GM18870 (cell line): Measurements from ENCODE around the gene ARHGEF25.

Source experiments
- ATAC-seq: cut with Tn5 transposase; IDR thresholded peaks from one replicate; pipeline ENCODE4 v1.9.1; 2021; ENCODE audit warnings: moderate library complexity; ENCODE audit not compliant: unreplicated experiment

Gene ARHGEF25

GRCh38 chr12:57620936-57621496 is 9.8 kb downstream of the ARHGEF25 start:
- no peak for ATAC-seq

DNA sequence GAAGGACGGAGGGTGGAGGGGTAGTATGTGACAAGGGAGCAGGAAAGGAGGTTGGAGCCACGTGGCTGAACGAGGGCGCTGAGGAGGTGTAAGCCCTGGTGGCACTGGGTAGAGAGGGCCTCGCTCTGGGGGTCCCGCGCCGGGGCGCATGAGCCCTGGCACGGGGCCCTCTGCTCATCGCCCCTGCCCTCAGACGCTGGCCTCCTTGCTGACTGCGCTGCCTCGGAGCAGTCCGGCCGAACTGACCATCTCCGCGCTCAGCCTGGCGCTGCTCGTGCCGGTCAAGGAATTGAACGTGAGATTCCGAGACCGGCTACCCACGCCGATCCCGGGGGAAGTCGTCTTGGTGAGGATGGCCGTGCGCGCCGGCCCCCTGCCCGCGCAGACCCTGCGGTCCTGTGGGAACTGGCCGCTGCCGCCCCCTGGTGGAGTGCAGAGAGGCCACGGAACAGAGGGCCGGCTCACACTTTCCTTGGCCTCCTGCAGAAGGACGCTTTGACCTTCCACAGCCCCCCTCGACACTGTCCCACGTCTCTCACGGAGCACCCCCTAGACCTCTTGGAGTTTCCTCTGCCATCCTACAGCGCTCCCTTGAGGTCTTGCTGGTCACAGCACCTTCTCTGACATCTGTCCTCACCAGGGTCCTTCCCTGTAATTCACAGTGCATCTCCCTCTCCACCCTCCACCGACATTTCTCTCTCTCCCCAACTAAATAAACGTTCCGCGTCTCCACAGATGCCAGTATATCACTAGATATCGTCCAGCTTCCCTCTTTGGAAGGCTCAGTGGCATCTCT is 10.5 kb downstream of the ARHGEF25 start:
- no peak for ATAC-seq

GRCh38 chr12:57622293-57623245 is 11.3 kb downstream of the ARHGEF25 start:
- ATAC-seq: no peak

DNA sequence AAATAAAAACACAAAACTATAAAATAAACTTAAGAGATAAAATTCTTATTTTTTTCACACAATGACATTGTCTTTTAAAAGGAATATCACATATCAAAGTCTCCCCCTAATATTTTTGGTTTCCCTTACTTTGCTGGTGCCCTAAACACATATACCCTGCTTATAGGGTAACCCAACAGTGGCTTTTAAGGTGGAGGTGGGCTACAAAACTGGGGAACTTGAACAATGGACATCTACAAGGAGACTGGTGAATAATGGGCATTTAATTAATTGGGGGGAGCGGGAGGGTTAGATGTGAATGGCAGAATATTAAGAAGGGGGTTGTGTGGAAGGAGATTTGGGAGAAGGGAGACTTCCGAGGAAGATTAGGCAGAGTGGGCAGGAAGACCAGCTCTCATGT is 12.2 kb downstream of the ARHGEF25 start:
- ATAC-seq: no peak

DNA sequence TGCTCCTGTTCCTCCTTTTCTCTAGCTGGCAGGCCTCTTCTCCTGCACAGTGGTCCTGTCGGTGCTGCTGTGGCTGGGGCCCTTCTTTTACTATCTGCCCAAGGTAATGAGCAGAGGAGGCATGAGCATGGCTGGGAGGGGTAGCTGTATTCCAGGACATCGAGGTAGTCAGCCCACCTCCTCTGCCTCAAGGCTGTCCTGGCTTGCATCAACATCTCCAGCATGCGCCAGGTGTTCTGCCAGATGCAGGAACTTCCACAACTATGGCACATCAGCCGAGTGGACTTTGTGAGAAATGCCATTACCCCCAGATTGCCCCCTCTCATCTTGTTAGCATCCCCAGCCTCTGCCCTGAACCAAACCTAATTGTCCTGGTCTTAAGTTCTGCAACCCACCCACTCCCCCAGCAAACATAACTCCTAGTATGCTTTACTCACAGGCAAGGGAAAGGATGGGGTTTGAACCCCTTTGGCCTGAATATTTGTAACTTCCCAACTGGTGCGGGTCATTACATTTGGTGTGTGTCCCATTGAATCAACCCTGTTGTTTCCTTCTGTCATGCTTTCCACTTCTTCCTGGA is 12.7 kb downstream of the ARHGEF25 start:
- no peak for ATAC-seq

GRCh38 chr12:57624441-57625220 is 13.4 kb downstream of the ARHGEF25 start:
- ATAC-seq: no peak

DNA sequence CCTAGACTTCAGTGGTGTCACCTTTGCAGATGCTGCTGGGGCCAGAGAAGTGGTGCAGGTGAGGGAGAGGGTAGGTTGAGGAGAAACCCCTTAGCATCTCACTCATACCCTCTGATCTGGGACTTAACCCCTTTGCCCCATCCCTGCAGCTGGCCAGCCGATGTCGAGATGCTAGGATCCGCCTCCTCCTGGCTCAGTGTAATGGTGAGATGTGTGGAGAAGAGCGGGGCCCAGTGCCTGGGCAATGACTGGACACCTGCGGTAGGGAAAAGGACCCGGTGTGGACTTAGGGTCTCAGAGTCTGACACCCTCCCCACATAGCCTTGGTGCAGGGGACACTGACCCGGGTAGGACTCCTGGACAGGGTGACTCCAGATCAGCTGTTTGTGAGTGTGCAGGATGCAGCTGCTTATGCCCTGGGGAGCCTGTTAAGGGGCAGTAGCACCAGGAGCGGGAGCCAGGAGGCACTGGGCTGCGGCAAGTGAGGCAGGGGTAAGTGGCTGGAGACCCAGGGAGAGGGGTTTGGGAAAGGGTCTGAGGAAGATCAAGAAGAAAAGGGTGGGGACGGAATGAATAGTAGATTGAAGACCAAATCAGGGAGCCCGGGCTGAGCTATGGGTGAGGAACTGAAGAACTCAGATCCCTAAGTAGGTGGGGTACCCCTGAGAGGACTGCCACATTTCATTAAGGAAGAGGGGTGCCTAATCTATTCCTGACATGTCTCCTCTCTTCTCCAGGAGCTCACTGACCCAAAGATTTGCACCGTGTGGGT is 14.2 kb downstream of the ARHGEF25 start:
- ATAC-seq: no peak

- no peak for ATAC-seq
Measured at GRCh38 chr12:57626111-57626920, 15.1 kb downstream of the ARHGEF25 start.

DNA sequence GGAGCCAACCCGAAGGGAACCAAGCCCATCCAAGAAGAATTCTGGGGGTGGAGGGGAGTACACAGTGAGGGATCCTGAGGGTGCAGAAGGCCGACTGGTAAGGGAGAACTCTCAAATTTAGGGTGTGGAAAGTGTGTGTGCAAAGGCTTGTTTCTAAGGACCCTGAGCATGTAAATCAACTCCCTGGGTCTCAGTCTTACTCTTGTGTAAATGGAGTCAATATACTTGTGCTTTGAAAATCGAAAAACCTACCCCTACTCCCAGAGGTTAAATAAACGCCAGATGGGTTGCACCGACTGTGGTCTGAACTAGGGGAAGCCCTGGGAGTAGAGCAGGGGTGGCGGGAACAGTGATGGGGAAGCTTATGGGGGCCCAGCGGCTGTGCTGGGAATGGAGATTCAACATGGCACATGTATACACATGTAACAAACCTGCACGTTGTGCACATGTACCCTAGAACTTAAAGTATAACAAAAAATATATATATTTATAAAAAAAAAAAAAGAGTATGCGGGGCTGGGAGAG is 15.7 kb downstream of the ARHGEF25 start:
- ATAC-seq: no peak

DNA sequence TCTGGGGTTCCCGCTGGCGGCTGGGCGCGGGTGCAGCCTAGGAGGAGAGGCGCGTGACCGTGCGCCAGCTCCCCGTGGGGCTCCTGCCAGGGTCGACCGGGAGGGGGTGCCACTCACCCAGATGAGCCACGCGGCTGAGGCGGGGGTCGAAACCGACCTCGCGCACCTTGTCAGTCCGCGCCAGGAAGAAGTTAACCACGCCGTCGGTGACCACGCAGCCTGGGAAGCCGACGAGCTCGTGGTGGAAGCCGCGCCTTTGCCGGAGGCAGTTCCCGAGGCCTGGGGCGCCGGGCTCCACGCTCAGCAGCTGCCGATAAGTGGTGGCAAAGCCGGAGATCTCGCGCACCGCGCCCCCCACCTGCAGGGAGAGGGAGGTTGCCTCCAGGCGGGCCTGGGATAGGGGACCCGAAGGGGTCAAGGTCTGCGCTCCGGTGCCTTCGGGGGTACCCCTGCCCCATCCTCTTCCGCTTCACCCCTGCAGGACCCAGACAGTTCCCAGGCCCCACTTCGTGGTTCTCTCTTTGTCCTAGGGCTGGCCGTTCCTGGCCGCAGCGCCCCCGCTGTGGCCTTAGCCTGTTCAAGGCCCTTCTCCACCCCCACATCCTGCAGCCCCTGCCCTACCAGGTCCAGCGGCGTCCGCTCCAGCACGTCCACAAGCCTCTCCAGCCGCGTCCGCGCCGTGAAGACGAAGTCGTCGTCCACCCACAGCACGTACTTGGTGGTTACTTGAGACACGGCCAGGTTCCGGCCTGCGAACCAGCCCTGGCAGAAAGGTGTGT is 16.5 kb downstream of the ARHGEF25 start:
- no peak for ATAC-seq

DNA sequence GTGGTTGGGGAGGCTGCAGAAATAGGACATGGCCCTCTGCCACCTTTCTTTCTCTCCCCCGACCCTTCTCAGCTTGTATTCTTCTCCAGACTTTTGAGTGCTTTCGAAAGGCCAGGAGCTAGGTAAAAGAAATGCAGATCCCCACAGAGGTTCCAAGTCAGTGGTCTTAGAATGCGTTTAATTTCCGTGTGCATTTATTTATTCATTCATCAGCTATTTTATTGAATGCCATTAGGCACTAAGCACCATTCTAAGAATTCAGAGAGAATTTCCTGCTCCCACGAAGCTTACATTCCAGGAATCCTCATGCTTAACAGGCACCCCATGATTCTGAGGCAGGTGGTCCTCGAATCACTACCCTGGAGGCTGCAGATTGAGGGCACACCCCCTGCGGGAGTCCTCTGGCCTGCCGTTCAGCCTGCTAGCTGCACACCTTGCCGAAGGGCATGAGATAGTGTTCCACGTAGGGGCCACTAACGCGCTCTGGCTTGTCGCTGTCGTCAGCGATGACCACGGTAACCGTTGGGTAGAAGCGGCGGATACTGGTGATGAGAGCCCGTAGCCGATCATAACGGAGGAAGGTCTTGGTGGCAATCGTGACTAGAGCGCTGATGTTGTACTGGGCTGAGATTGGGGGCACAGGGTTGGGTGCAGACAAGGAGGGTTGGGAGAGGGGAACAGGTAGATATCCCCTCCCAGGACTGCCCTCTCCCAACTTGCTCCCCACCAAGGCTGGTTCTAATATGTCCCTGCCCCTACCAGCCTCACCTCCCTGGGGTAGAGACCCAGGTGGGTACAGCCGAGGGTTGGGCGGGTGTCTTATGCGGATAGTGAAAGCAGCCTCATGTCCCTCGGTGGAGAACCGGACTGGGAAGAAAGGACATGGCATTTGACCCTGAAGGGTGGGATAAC is 17.3 kb downstream of the ARHGEF25 start:
- no peak for ATAC-seq

- ATAC-seq: no peak
Measured at GRCh38 chr12:57629897-57630471, 18.7 kb downstream of the ARHGEF25 start.

DNA sequence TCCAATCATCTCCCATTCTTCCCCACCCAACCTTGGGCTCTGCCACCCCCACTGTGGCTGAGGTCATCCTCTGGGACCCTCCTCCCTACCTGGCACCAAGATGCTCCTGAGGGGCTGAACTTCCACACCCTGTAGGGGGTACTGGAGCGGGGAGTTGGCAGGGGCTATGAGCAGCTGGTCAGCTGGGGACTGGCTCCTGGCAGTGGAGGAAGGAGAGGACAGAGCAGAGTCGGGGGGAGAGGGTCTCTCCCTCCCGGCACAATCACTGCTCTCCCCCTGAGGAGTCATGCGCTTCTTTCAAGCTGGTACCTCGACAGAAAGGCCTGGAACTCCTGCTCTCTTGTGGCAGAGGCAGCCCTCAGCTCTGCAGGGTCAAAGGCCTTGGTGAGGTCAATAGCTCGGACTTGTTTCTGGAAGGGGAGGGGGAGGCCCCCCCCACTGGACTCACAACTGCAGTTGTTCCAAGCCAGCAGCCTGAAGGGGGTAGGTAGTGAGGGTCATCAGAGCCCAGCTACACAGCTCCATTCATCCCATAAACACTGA is 19.7 kb downstream of the ARHGEF25 start:
- ATAC-seq: no peak

- ATAC-seq: no peak
Measured at GRCh38 chr12:57631566-57632072, 20.4 kb downstream of the ARHGEF25 start.

- no peak for ATAC-seq
Measured at GRCh38 chr12:57632073-57632957, 21.1 kb downstream of the ARHGEF25 start.
